ENCODE data around the gene ODR4. TPM values are rescaled to one million over a fixed set of nuclear protein-coding genes. Genes with fewer than 3 reads are reported as not detected.

Gene ODR4
- polyA plus RNA-seq, 1 of the 3 experiments (the other 2 are of a cell fraction): 8.2 TPM

DNA sequence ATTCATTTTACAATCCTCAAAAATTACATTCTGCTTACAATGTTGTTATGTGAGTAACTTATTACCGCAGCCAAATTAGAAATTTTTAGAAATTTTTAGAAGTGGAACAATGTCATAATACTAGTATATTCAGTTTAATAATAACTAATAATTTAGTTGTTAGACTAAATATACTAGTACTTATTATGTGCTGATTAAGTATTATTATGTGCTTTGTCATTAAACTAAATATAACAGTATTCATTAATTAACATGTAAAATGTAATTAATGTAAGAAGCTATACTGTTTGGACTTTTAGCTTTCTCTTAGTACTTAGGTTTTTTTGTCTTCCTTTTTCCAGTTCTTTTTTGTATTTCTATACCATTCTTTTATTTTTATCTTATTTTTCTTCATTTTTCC, 15.3 kb downstream of the ODR4 start:
- CTCF ChIA-PET: interaction anchor here (7.5 kb wide), 1 partner anchor 15 kb away, joined by 48 read pairs; the partner anchor contains the start of genes ODR4 and TPR
- H3K4me2 ChIP-seq: no peak overlapping the region
- TF ChIP-seq RAD21 (IDR thresholded peaks at IDR 0.05; ENCODE audit: low read length) (no peak), FOSL2 (IDR thresholded peaks at IDR 0.05; ENCODE audit: borderline replicate concordance, low read depth) (no peak), MXI1 (IDR thresholded peaks at IDR 0.05; ENCODE audit: low read depth, low read length) (no peak), NFIC (IDR thresholded peaks at IDR 0.05; ENCODE audit: borderline replicate concordance) (no peak), IRF3 (IDR thresholded peaks at IDR 0.05; ENCODE audit: low read depth, low read length) (no peak), FOXM1 (IDR thresholded peaks at IDR 0.05; ENCODE audit: low read depth) (no peak), EP300 (IDR thresholded peaks at IDR 0.05; ENCODE audit: borderline replicate concordance in 1 of 2, low read depth in 1 of 2, low read length in 1 of 2) (no peak), RFX5 (IDR thresholded peaks at IDR 0.05; ENCODE audit: low read length) (no peak), ELF1 (IDR thresholded peaks at IDR 0.05) (no peak), FOXJ3 (CRISPR knock-in tag; IDR thresholded peaks at IDR 0.05) (no peak), TAF1 (IDR thresholded peaks at IDR 0.05; ENCODE audit: borderline replicate concordance, low read depth, low read length) (no peak), NRF1 (IDR thresholded peaks at IDR 0.05; ENCODE audit: low read depth, low read length) (no peak), CHD2 (IDR thresholded peaks at IDR 0.05; ENCODE audit: low read length, partially characterized antibody) (no peak), POLR2AphosphoS5 (IDR thresholded peaks at IDR 0.05; ENCODE audit: low read depth, low read length) (no peak), SIN3A (IDR thresholded peaks at IDR 0.05; ENCODE audit: borderline replicate concordance, low read depth, low read length) (no peak)
- TF ChIP-seq, protein P1, sequence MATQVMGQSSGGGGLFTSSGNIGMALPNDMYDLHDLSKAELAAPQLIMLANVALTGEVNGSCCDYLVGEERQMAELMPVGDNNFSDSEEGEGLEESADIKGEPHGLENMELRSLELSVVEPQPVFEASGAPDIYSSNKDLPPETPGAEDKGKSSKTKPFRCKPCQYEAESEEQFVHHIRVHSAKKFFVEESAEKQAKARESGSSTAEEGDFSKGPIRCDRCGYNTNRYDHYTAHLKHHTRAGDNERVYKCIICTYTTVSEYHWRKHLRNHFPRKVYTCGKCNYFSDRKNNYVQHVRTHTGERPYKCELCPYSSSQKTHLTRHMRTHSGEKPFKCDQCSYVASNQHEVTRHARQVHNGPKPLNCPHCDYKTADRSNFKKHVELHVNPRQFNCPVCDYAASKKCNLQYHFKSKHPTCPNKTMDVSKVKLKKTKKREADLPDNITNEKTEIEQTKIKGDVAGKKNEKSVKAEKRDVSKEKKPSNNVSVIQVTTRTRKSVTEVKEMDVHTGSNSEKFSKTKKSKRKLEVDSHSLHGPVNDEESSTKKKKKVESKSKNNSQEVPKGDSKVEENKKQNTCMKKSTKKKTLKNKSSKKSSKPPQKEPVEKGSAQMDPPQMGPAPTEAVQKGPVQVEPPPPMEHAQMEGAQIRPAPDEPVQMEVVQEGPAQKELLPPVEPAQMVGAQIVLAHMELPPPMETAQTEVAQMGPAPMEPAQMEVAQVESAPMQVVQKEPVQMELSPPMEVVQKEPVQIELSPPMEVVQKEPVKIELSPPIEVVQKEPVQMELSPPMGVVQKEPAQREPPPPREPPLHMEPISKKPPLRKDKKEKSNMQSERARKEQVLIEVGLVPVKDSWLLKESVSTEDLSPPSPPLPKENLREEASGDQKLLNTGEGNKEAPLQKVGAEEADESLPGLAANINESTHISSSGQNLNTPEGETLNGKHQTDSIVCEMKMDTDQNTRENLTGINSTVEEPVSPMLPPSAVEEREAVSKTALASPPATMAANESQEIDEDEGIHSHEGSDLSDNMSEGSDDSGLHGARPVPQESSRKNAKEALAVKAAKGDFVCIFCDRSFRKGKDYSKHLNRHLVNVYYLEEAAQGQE (IDR thresholded peaks at IDR 0.05; ENCODE audit: low read depth, low read length): no peak
- TF ChIP-seq, protein P2, sequence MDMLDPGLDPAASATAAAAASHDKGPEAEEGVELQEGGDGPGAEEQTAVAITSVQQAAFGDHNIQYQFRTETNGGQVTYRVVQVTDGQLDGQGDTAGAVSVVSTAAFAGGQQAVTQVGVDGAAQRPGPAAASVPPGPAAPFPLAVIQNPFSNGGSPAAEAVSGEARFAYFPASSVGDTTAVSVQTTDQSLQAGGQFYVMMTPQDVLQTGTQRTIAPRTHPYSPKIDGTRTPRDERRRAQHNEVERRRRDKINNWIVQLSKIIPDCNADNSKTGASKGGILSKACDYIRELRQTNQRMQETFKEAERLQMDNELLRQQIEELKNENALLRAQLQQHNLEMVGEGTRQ (IDR thresholded peaks at IDR 0.05; ENCODE audit: borderline replicate concordance, low read depth, low read length): no peak
- H4K20me1 ChIP-seq (ENCODE audit: insufficient read depth): no peaks in the 10 kb centered on the region
- 98% methylated on average over 1 of the region's 1 CpG for WGBS (ENCODE audit: low lambda C conversion rate)
- DNase-seq: no peak
- no peak overlapping the region for H2AFZ ChIP-seq (ENCODE audit: low read depth)
- no peaks in the 10 kb centered on the region for H3K27me3 ChIP-seq (ENCODE audit: insufficient read depth)
- no peaks in the 10 kb centered on the region for H3K79me2 ChIP-seq (ENCODE audit: insufficient read depth)
- H3K9ac ChIP-seq: no peak overlapping the region
- no peaks in the 10 kb centered on the region for H3K9me2 ChIP-seq
- H3K4me3 ChIP-seq (ENCODE audit: low read depth in 2 of 2, low read length in 1 of 2): no peak overlapping the region
- POLR2A ChIA-PET: no interaction called here
- peaks cover 82 to 90% of the 10 kb centered on the region in 2 experiments for H3K36me3 ChIP-seq (replicated peaks in 1 of 2; ENCODE audit: control insufficient read depth in 1 of 2, insufficient read depth in 2 of 2, low read length in 1 of 2)
- no peaks in the 10 kb centered on the region for H3K4me1 ChIP-seq (ENCODE audit: control insufficient read depth in 1 of 2, insufficient read depth in 2 of 2, low read depth in 1 of 2, low read length in 1 of 2)
- peaks cover 7% of the 10 kb centered on the region for H3F3A ChIP-seq (replicated peaks; ENCODE audit: insufficient read depth)
- no peaks in the 10 kb centered on the region for H3K9me3 ChIP-seq
- no peak overlapping the region for H3K27ac ChIP-seq (ENCODE audit: low read depth in 2 of 2, low read length in 1 of 2)

All from SK-N-SH (cell line).